Liver (tissue), 9 donors: ENCODE results near the gene DAD1. TPM values are rescaled to one million over a fixed set of nuclear protein-coding genes. Genes with fewer than 3 reads are reported as not detected.
A peak's percentile ranks its signal among the peaks of the same experiment; 100 is the strongest.

Experiments
- DNase-seq: peaks from one replicate; pipeline ENCODE4 v3.0.0-alpha.2; 2017; ENCODE audit warnings: low spot score
- H3K27ac ChIP-seq, 2 donors: one replicate each; pipeline ENCODE4 v1.7.0; 2013; ENCODE audit warnings: inconsistent platforms in 2 of 2, low read length in 2 of 2, control low read depth in 1 of 2, low read depth in 1 of 2, mild to moderate bottlenecking in 1 of 2
- H3K27me3 ChIP-seq, 4 donors: one replicate each; pipeline versions ENCODE4 v1.6.1 to v1.7.0; 2013; ENCODE audit warnings: low read length in 3 of 4, inconsistent platforms in 1 of 4, mild to moderate bottlenecking in 1 of 4, moderate library complexity in 1 of 4; ENCODE audit not compliant: control insufficient read depth in 4 of 4, insufficient read depth in 4 of 4
- H3K36me3 ChIP-seq, 4 donors: one replicate each; pipeline versions ENCODE4 v1.6.1 to v1.7.0; 2013; ENCODE audit warnings: low read length in 3 of 4, mild to moderate bottlenecking in 3 of 4, low read depth in 1 of 4, moderate library complexity in 1 of 4; ENCODE audit not compliant: control insufficient read depth in 4 of 4, insufficient read depth in 3 of 4
- H3K4me1 ChIP-seq, 4 donors: one replicate each; pipeline versions ENCODE4 v1.6.1 to v1.7.0; 2013; ENCODE audit warnings: low read length in 3 of 4, mild to moderate bottlenecking in 3 of 4, moderate library complexity in 1 of 4; ENCODE audit not compliant: control insufficient read depth in 4 of 4, insufficient read depth in 4 of 4
- H3K4me3 ChIP-seq, 3 donors: one replicate each; pipeline versions ENCODE4 v1.6.1 to v1.7.0; 2013; ENCODE audit warnings: low read length in 3 of 3, control low read depth in 1 of 3, low read depth in 1 of 3, mild to moderate bottlenecking in 1 of 3
- H3K9ac ChIP-seq, 2 donors: one replicate each; pipeline ENCODE4 v1.7.0; 2013; ENCODE audit warnings: low read length in 2 of 2, mild to moderate bottlenecking in 2 of 2, moderate library complexity in 2 of 2, control low read depth in 1 of 2, low read depth in 1 of 2
- H3K9me3 ChIP-seq, 4 donors: one replicate each; pipeline versions ENCODE4 v1.6.1 to v1.7.0; 2013; ENCODE audit warnings: low read length in 3 of 4; ENCODE audit not compliant: control insufficient read depth in 4 of 4
- EGR1 ChIP-seq, 2 donors: IDR thresholded peaks; 2 replicates each; pipeline ENCODE4 v1.6.1; 2016 to 2018; ENCODE audit warnings: antibody characterized with exemption in 2 of 2, low read depth in 2 of 2
- FOXA1 ChIP-seq: IDR thresholded peaks from 2 replicates; pipeline ENCODE4 v1.6.1; 2016; ENCODE audit warnings: antibody characterized with exemption
- FOXA2 ChIP-seq: IDR thresholded peaks from 2 replicates; pipeline ENCODE4 v1.6.1; 2016; ENCODE audit warnings: antibody characterized with exemption
- HNF4A ChIP-seq, 2 donors: conservative IDR thresholded peaks; 2 replicates each; pipeline ENCODE4 v1.6.1; 2016; ENCODE audit warnings: antibody characterized with exemption in 2 of 2, mild to moderate bottlenecking in 2 of 2
- HNF4G ChIP-seq: IDR thresholded peaks from 2 replicates; pipeline ENCODE4 v1.6.1; 2016; ENCODE audit warnings: antibody characterized with exemption
- JUND ChIP-seq, 2 donors: IDR thresholded peaks; 2 replicates each; pipeline ENCODE4 v1.6.1; 2016; ENCODE audit warnings: antibody characterized with exemption in 2 of 2
- MAX ChIP-seq: IDR thresholded peaks from 2 replicates; pipeline ENCODE4 v1.6.1; 2016; ENCODE audit warnings: antibody characterized with exemption
- NR2F2 ChIP-seq: IDR thresholded peaks from 2 replicates; pipeline ENCODE4 v1.6.1; 2016; ENCODE audit warnings: antibody characterized with exemption
- RAD21 ChIP-seq, 2 donors: IDR thresholded peaks; 2 replicates each; pipeline ENCODE4 v1.6.1; 2016; ENCODE audit warnings: antibody characterized with exemption in 2 of 2, mild to moderate bottlenecking in 2 of 2
- RXRA ChIP-seq, 2 donors: IDR thresholded peaks; 2 replicates each; pipeline ENCODE4 v1.6.1; 2017 to 2018; ENCODE audit warnings: antibody characterized with exemption in 2 of 2, mild to moderate bottlenecking in 1 of 2
- SP1 ChIP-seq: IDR thresholded peaks from 2 replicates; pipeline ENCODE4 v1.6.1; 2018; ENCODE audit warnings: antibody characterized with exemption, mild to moderate bottlenecking
- TAF1 ChIP-seq: conservative IDR thresholded peaks from 2 replicates; pipeline ENCODE4 v1.6.1; 2016; ENCODE audit warnings: antibody characterized with exemption, mild to moderate bottlenecking
- ZBTB33 ChIP-seq: IDR thresholded peaks from 2 replicates; pipeline ENCODE4 v1.6.1; 2016; ENCODE audit warnings: antibody characterized with exemption
- WGBS: extraction: QIAGEN DNeasy Blood & Tissue Kit; methylation state at CpG from one replicate; pipeline ENCODE4 v1.1.7; 2013; 5-methylcytosine and 5-hydroxymethylcytosine counted together
- polyA plus RNA-seq, 2 donors: library from polyadenylated mRNA; stranded (reverse) in 1 of 2; unstranded in 1 of 2; fragments of 200-250 nt in 1 of 2; fragments of >200 nt in 1 of 2; fragmentation: Nextera tagmentation in 1 of 2; extraction: Ambion mirVana in 1 of 2; gene quantifications; one replicate each; pipeline versions ENCODE4 v1.2.1 to v1.2.3, GENCODE V29; 2013 to 2015
- total RNA-seq, 2 donors: library from RNA; depleted of rRNA; stranded (reverse); fragments of >200 nt; gene quantifications; one replicate each; pipeline ENCODE4 v1.2.3, GENCODE V29; 2014
- TF ChIP-seq, protein P1 (sequence below): fragments of 150-350 bp; IDR thresholded peaks from 2 replicates; pipeline ENCODE4 v1.5.1; 2017; ENCODE audit warnings: improper control_type of control experiment, low read depth, low read length; ENCODE audit not compliant: missing input control
- TF ChIP-seq, protein P2 (sequence below): IDR thresholded peaks from 2 replicates; pipeline ENCODE4 v1.6.1; 2016; ENCODE audit warnings: antibody characterized with exemption, mild to moderate bottlenecking
- TF ChIP-seq, protein P3 (sequence below): IDR thresholded peaks from 2 replicates; pipeline ENCODE4 v1.6.1; 2016; ENCODE audit warnings: antibody characterized with exemption
- donor health status: healthy.
- donor health status: healthy.
- donor health status: healthy.
- donor health status: healthy.
- donor health status: healthy.

The DAD1 gene
- total and polyA plus RNA-seq, 4 donors, result 142 to 254 (median 205) TPM

DNA sequence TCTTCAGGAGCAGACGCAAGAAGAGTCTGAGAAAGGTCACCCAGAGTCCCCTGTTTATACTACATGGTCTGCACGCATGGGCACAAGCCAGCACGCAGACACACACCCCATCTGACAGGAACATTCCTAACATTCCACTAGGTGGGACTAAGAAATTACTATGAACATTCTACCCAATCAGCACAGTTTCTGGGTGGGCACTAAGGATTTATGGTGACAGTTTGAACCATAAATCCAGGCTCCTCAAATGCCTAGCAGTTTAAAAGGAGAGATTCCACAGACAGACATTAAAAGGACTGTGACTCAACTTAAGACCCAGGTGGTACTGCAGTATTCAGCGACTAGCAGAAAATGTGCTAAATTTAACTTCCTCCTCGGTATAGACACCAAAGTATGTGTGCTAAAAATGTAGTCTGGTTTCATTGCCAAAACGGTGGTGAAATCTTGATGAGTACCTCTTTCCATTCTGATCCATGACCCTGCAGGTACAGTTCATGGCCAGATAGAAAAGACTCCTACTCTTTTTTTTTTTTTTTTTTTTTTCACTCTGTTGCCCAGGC is 25.3 kb upstream of the DAD1 start:
- H3K27me3 ChIP-seq, result no peaks in the 10 kb centered on the region
- no peak overlapping the region for H3K9ac ChIP-seq
- peaks cover 0 to 3% (median 0%) of the 10 kb centered on the region in 4 donors for H3K4me1 ChIP-seq
- no peaks in the 10 kb centered on the region for H3K9me3 ChIP-seq
- WGBS, result 53% methylated on average over 6 of the region's 6 CpGs
- DNase-seq, result no peak
- TF ChIP-seq HNF4G (no peak), FOXA1 (no peak), ZBTB33 (no peak), NR2F2 (no peak), SP1 (peak; percentile 34), HNF4A (conservative IDR thresholded peaks at IDR 0.05) (peak in 1 of 2 donors; percentile 46), RAD21 (IDR thresholded peaks at IDR 0.05) (no peak), FOXA2 (no peak), MAX (no peak), RXRA (IDR thresholded peaks at IDR 0.05) (peak; percentile 40 to 68), JUND (IDR thresholded peaks at IDR 0.05) (peak; percentile 88 to 95), EGR1 (IDR thresholded peaks at IDR 0.05; ENCODE audit: low read depth in 2 of 2) (peak in 1 of 2 donors; percentile 77), TAF1 (no peak)
- TF ChIP-seq, protein P1, sequence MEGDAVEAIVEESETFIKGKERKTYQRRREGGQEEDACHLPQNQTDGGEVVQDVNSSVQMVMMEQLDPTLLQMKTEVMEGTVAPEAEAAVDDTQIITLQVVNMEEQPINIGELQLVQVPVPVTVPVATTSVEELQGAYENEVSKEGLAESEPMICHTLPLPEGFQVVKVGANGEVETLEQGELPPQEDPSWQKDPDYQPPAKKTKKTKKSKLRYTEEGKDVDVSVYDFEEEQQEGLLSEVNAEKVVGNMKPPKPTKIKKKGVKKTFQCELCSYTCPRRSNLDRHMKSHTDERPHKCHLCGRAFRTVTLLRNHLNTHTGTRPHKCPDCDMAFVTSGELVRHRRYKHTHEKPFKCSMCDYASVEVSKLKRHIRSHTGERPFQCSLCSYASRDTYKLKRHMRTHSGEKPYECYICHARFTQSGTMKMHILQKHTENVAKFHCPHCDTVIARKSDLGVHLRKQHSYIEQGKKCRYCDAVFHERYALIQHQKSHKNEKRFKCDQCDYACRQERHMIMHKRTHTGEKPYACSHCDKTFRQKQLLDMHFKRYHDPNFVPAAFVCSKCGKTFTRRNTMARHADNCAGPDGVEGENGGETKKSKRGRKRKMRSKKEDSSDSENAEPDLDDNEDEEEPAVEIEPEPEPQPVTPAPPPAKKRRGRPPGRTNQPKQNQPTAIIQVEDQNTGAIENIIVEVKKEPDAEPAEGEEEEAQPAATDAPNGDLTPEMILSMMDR, result no peak
- TF ChIP-seq, protein P2, sequence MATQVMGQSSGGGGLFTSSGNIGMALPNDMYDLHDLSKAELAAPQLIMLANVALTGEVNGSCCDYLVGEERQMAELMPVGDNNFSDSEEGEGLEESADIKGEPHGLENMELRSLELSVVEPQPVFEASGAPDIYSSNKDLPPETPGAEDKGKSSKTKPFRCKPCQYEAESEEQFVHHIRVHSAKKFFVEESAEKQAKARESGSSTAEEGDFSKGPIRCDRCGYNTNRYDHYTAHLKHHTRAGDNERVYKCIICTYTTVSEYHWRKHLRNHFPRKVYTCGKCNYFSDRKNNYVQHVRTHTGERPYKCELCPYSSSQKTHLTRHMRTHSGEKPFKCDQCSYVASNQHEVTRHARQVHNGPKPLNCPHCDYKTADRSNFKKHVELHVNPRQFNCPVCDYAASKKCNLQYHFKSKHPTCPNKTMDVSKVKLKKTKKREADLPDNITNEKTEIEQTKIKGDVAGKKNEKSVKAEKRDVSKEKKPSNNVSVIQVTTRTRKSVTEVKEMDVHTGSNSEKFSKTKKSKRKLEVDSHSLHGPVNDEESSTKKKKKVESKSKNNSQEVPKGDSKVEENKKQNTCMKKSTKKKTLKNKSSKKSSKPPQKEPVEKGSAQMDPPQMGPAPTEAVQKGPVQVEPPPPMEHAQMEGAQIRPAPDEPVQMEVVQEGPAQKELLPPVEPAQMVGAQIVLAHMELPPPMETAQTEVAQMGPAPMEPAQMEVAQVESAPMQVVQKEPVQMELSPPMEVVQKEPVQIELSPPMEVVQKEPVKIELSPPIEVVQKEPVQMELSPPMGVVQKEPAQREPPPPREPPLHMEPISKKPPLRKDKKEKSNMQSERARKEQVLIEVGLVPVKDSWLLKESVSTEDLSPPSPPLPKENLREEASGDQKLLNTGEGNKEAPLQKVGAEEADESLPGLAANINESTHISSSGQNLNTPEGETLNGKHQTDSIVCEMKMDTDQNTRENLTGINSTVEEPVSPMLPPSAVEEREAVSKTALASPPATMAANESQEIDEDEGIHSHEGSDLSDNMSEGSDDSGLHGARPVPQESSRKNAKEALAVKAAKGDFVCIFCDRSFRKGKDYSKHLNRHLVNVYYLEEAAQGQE, result no peak
- TF ChIP-seq, protein P3, sequence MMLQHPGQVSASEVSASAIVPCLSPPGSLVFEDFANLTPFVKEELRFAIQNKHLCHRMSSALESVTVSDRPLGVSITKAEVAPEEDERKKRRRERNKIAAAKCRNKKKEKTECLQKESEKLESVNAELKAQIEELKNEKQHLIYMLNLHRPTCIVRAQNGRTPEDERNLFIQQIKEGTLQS, result peak; percentile 83
- no peak overlapping the region for H3K4me3 ChIP-seq
- no peak overlapping the region for H3K27ac ChIP-seq
- H3K36me3 ChIP-seq, result peaks cover 12 to 30% (median 23%) of the 10 kb centered on the region in 4 donors
